OCI-LY3 (cell line): ENCODE data around the gene PEAK1.

ENCODE experiments used
- H2AFZ ChIP-seq: fragments of 200-600, 300-600 bp; shearing (Covaris generic); 2 replicates; pipeline ENCODE4 v1.6.0; 2014; ENCODE audit warnings: antibody characterized with exemption, low read depth, low read length
- H3K27ac ChIP-seq: fragments of 200-600, 300-600 bp; sonication (generic); 2 replicates; pipeline ENCODE4 v1.5.1; 2014; ENCODE audit warnings: mild to moderate bottlenecking, low read length, moderate library complexity, mixed read lengths
- H3K27me3 ChIP-seq: fragments of 200-600, 300-600 bp; sonication (generic); 2 replicates; pipeline ENCODE4 v1.6.1; 2014; ENCODE audit warnings: low read depth, low read length, mixed read lengths
- H3K36me3 ChIP-seq: fragments of 200-600, 300-600 bp; sonication (generic); replicated peaks from 2 replicates; pipeline ENCODE3; 2014; ENCODE audit warnings: low read depth, low read length, mixed read lengths
- H3K4me1 ChIP-seq: fragments of 300-600, 200-600 bp; sonication (generic); 2 replicates; pipeline ENCODE4 v1.6.1; 2014; ENCODE audit warnings: low read length, mixed read lengths
- H3K4me2 ChIP-seq: fragments of 200-600, 300-600 bp; sonication (generic); 2 replicates; pipeline ENCODE4 v1.6.1; 2014; ENCODE audit warnings: low read length, mixed read lengths
- H3K4me3 ChIP-seq: fragments of 300-600, 200-600 bp; sonication (generic); 2 replicates; pipeline ENCODE4 v1.5.1; 2014; ENCODE audit warnings: antibody characterized with exemption, mild to moderate bottlenecking, low read length, moderate library complexity
- H3K79me2 ChIP-seq: fragments of 300-600, 200-600 bp; shearing (Covaris generic); 2 replicates; pipeline ENCODE4 v1.6.1; 2014; ENCODE audit warnings: mild to moderate bottlenecking, low read length, mixed read lengths
- H3K9ac ChIP-seq: fragments of 300-600, 200-600 bp; shearing (Covaris generic); 2 replicates; pipeline ENCODE4 v1.6.0; 2014; ENCODE audit warnings: mild to moderate bottlenecking, low read length, moderate library complexity
- H3K9me3 ChIP-seq: fragments of 200-600, 300-600 bp; shearing (Covaris generic); 2 replicates; pipeline ENCODE4 v1.6.1; 2014; ENCODE audit warnings: low read length, mixed read lengths; ENCODE audit not compliant: insufficient read depth
- H4K20me1 ChIP-seq: fragments of 200-600, 300-600 bp; sonication (generic); 2 replicates; pipeline ENCODE4 v1.6.1; 2016; ENCODE audit warnings: low read length, mixed read lengths; ENCODE audit not compliant: insufficient read depth
- EZH2phosphoT487 ChIP-seq: fragments of 200-600 bp; shearing (Covaris generic); IDR thresholded peaks from 2 replicates; pipeline ENCODE4 v1.6.1; 2018; ENCODE audit warnings: antibody characterized with exemption, mixed run types, low read depth
- TF ChIP-seq, protein P1 (sequence below): fragments of 200-600, 300-600 bp; sonication (generic); IDR thresholded peaks from 2 replicates; pipeline ENCODE4 v1.5.1; 2014; ENCODE audit warnings: antibody characterized with exemption, low read length, low read depth

Gene PEAK1

DNA sequence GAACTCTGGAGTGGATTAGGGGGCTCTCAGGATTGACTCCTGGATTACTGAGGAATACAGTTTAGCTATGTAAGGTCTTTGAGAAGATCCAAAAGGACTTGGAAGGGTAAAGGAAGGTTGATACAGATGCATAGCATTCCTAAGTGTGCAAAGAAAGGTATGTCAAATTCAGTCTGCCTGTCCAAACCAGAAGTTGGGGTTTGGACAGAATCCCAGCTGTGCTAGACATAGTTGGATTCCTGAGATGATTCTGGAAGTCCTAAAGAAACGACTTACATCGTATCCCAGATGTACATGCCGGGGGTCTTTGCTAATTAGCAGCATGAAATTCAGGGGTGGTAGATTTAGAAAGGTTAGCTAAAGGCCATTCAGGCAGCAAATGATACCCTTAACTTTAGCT, 251.3 kb downstream of the PEAK1 start:
- peaks cover 22% of the 10 kb centered on the region for H3K4me1 ChIP-seq
- H3K27me3 ChIP-seq, result no peaks in the 10 kb centered on the region
- TF ChIP-seq, protein P1, sequence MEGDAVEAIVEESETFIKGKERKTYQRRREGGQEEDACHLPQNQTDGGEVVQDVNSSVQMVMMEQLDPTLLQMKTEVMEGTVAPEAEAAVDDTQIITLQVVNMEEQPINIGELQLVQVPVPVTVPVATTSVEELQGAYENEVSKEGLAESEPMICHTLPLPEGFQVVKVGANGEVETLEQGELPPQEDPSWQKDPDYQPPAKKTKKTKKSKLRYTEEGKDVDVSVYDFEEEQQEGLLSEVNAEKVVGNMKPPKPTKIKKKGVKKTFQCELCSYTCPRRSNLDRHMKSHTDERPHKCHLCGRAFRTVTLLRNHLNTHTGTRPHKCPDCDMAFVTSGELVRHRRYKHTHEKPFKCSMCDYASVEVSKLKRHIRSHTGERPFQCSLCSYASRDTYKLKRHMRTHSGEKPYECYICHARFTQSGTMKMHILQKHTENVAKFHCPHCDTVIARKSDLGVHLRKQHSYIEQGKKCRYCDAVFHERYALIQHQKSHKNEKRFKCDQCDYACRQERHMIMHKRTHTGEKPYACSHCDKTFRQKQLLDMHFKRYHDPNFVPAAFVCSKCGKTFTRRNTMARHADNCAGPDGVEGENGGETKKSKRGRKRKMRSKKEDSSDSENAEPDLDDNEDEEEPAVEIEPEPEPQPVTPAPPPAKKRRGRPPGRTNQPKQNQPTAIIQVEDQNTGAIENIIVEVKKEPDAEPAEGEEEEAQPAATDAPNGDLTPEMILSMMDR, result no peak
- no peak for TF ChIP-seq EZH2phosphoT487
- no peak overlapping the region for H2AFZ ChIP-seq
- H3K79me2 ChIP-seq, result no peaks in the 10 kb centered on the region
- no peak overlapping the region for H3K27ac ChIP-seq
- no peaks in the 10 kb centered on the region for H4K20me1 ChIP-seq
- no peaks in the 10 kb centered on the region for H3K36me3 ChIP-seq
- no peak overlapping the region for H3K9ac ChIP-seq
- H3K4me2 ChIP-seq, result no peak overlapping the region
- no peak overlapping the region for H3K4me3 ChIP-seq
- no peaks in the 10 kb centered on the region for H3K9me3 ChIP-seq

DNA sequence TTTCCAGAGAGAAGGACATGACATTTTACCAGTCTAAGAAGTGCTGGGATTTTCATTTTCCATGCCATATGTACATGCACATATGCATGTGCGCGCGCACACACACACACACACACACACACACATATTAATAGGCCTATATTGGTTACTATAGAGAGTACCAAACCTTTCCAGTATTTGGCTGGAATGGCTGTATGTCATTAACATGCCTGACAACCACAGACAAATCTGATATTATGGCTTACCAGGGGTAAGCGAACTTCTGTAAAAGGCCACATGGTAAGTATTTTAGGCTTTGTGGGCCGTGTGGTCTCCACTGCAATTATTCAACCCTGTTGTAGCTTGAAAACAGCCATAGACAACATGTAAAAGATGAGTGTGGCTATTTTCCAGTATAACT, 251.8 kb downstream of the PEAK1 start:
- Histone ChIP-seq H3K4me3 (no peak overlapping the region), H4K20me1 (no peaks in the 10 kb centered on the region), H3K79me2 (no peaks in the 10 kb centered on the region), H2AFZ (no peak overlapping the region), H3K36me3 (no peaks in the 10 kb centered on the region), H3K9ac (no peak overlapping the region), H3K27ac (no peak overlapping the region), H3K4me1 (peaks cover 25% of the 10 kb centered on the region), H3K4me2 (no peak overlapping the region), H3K9me3 (no peaks in the 10 kb centered on the region), H3K27me3 (no peaks in the 10 kb centered on the region)
- no peak for TF ChIP-seq EZH2phosphoT487
- TF ChIP-seq, protein P1, result no peak

DNA sequence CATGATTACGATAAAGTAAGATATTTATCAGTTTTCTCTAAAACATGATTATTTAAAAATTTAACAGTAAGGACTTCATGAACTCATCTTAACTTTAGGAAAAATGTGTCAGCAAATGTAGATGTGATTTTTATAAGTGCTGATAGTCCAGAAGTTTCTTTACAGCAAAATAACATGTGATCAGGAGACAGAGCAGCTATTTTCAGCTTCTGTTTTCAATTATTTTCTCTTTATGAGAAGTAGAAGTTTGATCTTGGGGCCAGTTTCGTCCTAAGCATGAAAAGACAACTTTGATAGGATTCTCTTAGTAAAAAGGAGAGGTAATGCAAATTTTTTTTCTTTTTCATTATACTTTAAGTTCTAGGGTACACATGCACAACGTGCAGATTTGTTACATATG, 252.5 kb downstream of the PEAK1 start:
- Histone ChIP-seq H4K20me1 (no peaks in the 10 kb centered on the region), H3K9me3 (no peaks in the 10 kb centered on the region), H3K4me1 (peaks cover 32% of the 10 kb centered on the region), H3K79me2 (no peaks in the 10 kb centered on the region), H3K9ac (no peak overlapping the region), H3K36me3 (no peaks in the 10 kb centered on the region), H3K27ac (peak overlapping the region; percentile 2; the same call in 1 of the 2 replicates), H3K27me3 (no peaks in the 10 kb centered on the region), H2AFZ (no peak overlapping the region), H3K4me2 (peak overlapping the region; percentile 26), H3K4me3 (0 out of 2 replicates have a peak overlapping the region, but pooled peaks have one; percentile 4)
- no peak for TF ChIP-seq EZH2phosphoT487
- TF ChIP-seq, protein P1, result no peak

DNA sequence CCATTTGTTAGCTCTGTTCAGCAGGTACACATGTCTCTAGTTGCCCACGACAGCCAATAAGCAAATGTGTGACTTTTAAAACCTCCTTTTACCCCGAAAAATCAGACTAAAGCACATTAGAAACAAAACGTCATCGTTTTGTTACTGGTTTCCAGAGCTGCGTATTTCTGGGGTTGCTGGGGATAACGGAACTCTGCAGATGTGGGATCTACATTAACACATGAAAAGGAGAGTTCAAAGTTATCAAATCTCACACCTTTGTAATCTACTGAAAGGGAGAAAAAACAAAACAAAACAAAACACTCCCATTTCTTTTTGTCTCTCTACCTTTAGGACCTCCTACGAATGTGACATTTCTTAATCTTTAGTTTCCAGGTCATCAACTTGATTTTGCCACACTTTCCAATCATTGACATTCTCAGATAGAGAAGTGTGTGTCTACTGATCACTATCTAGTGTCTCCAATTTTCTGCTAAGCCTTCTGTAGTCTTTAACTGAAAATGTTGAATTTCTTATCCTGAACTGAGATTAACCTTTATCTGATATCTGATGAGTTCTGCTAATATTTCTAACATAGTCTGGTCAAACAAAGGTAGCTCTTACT, 256.0 kb downstream of the PEAK1 start:
- H3K4me2 ChIP-seq, result no peak overlapping the region
- TF ChIP-seq, protein P1, result no peak
- TF ChIP-seq EZH2phosphoT487, result no peak
- H3K4me3 ChIP-seq, result no peak overlapping the region
- H3K9ac ChIP-seq, result no peak overlapping the region
- no peaks in the 10 kb centered on the region for H3K79me2 ChIP-seq
- H3K9me3 ChIP-seq, result no peaks in the 10 kb centered on the region
- no peaks in the 10 kb centered on the region for H3K27me3 ChIP-seq
- H3K27ac ChIP-seq, result no peak overlapping the region
- H4K20me1 ChIP-seq, result no peaks in the 10 kb centered on the region
- H3K36me3 ChIP-seq, result no peaks in the 10 kb centered on the region
- peaks cover 33% of the 10 kb centered on the region for H3K4me1 ChIP-seq
- H2AFZ ChIP-seq, result no peak overlapping the region
